HG02759 (cell line): ENCODE results near the gene EPG5.

ENCODE experiments used
- ATAC-seq: cut with Tn5 transposase; IDR thresholded peaks from one replicate; pipeline ENCODE4 v1.9.1; 2021; ENCODE audit warnings: mild to moderate bottlenecking, moderate library complexity; ENCODE audit not compliant: unreplicated experiment

Gene EPG5

DNA sequence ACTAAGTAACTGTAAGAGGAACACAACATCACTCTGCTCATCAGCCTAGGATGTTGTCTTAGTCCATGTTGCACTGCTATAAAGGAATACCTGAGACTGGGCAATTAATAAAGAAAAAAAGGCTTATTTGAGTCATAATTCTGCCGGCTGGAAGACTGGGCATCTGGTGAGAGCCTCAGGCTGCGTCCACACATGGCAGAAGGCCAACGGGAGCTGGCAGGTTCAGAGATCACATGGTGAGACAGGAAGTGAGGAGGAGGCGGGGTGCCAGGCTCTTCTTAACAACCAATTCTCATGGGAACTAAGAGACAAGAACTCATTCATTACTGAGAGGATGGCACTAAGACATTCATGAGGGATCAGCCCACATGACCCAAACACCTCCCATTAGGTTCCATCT lies 46.8 kb downstream of the EPG5 start:
- ATAC-seq, result no peak

DNA sequence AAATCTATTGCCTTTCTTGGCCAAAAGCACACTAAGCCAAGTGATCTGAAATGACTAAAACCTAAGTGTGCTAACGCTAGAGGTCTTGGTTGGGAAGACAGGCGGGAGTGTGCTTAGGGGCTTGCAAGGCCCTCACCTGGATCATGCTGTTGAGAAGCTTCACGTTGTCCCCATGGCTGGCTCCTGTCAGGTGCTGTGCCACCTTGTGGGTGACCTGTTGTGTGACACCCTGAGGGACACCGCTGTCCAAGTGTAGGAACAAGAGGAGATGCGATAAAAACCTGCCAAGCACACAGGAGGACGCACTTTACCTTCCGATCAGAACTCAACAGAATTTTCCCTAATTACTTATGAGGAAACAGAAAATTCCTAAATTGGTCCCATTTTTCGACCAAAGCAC lies 50.8 kb downstream of the EPG5 start:
- no peak for ATAC-seq

DNA sequence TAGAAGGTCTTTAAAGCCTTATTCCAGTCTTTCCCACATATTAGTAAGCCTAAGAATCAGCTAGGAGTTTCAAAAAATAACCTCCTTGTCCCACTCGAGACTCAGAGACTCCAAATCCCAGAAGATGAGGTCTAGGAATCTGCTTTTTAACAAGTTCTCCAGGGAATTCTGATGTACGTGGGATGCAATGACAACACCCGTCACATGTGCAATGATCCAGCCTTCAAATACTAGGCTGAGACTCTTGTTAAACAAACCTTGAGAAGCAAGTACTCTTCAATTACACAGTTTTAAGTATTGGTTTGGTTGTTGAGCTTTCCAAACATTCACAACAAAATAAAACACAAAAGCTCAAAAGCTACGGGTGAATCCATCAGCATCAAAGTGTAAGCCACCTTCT lies 53.9 kb downstream of the EPG5 start:
- ATAC-seq, result no peak

DNA sequence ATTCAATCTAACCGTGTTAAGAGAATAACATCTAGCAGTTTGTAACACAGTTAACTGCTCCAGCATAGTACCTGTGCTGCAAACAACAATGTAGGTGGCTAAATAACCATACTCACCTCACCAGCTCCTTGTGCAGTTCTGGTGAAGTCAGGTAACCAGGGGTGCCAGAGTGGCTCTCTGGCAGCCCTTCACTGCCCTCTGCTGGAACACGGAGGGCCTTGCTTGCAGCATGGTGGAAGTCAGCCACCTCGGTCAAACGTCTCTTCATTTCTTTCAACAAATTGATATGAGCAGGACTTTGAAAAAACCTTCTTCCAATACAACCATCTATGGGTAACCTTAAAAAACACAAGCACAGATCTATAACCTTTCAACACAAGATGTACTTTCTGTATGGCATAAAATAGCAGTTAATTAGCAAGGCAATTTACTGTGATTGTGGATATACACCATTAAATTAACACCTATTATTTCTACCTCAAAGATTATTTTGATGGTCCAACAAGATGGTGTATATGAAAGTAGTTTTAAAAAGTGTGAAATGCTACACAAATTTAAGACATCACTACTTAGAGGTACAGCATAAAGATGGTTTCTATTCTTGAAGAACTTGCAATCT lies 56.6 kb downstream of the EPG5 start:
- ATAC-seq, result peak; percentile 86

DNA sequence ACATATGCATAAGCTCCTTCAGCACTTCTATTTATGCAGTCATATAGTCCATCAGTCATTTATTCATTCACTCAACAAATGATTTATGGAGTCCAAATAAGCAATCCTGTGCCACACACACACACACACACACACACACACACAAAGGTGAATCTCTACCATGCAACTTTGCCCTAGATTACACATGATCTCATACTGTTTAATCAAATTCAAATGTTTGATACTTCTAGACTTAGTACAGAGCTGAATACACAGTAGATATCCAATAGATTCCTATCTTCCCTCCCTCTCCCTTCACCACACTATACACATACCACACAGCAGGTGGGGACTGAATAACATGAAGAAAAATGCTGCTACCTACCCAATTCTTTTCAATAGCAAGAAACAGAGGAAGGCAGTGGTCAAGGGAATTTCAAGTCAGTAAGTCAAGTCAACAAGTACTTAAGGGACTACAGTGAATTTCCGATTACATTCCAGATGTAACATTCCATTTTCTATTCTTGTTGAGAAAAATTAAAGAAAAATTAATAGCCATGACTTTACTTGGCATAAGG lies 65.4 kb downstream of the EPG5 start:
- ATAC-seq, result no peak

DNA sequence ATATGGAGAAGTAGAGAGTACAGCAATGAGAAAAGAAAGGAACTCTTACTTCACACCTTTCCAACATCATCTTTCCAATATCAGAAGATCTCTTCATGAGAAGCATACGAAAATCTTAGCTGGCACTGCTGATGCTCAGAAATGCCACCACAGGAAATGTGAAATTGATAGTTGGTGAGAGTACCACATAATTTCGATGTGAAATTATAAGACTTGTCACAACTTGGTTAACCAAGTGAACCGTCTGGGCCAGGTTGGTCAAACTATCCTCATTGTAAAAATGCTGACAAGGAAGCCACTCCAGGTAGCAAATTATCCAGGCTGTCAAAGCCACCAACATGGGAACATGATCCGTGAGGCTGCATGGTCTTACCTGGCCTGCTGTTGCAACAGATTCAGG lies 66.5 kb downstream of the EPG5 start:
- ATAC-seq, result no peak

DNA sequence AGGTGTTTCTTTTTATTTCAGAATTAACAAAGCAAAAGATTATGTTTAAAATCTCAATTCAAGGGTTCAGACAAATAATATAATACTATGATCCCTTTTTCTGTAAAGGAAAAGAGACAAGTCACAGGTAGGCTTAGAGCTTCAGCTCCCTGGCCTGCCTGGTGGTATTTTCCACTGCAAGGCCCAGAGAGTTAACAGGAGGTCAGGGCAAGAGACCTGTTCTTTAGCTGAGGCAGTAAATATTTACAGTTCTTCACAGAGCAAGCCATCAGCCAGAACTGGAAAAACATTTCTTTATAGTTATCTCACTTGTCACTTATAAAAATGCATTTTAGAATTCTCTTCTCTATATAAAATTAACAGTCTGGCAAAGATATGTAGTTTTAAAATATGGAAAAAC lies 70.1 kb downstream of the EPG5 start:
- ATAC-seq, result no peak

DNA sequence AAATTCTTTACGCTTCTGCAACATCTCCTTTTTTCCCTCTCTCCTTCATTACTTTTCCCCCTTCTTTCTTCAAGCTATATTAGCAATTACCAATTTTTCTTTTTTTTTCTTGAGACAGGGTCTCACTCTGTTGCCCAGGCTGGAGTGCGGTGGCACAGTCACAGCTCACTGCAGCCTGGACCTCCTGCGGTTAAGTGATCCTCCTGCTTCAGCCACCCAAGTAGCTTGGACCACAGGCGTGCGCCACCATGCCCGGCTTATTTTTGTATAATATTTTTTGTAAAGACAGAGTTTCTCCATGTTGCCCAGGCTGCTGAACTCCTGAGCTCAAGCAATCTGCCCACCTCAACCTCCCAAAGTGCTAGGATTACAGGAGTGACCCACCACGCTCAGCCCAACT lies 70.7 kb downstream of the EPG5 start:
- ATAC-seq, result no peak

DNA sequence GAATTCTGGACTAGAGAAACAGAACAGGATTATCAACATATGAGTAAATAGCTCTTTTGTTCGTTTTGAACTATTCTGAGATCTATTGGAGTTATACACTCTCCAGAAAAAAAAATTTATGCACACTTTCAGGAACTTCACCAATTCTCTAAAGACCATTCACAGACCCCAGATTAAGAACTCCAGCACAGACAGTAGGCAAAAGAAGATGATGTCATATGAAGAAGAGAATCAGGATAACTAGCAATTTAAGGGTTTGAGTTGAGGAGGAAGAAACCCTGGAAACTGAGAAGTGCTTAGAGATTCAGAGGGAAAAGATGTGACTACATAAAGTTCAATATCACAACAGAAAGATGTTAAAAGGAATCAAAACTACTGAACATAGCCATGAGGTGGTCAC lies 71.8 kb downstream of the EPG5 start:
- ATAC-seq, result no peak

DNA sequence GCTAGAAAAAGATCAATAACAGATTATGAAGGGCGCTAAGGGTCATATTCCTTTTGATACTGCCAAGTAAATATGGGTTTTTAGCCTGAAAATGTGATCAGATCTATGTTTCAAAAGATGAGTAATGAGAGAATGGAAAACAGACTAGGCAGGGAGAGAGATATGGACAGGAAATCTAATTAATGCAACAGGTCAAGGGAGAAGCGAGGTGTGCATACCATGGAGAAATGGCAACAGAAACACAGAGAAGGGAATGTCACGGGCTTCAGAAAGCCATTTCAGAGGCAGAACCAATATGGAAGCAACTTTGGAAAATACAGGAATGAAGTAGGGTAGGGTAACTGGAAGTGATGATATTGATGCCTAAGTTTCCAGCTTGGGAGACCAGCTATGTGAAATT lies 72.3 kb downstream of the EPG5 start:
- no peak for ATAC-seq

DNA sequence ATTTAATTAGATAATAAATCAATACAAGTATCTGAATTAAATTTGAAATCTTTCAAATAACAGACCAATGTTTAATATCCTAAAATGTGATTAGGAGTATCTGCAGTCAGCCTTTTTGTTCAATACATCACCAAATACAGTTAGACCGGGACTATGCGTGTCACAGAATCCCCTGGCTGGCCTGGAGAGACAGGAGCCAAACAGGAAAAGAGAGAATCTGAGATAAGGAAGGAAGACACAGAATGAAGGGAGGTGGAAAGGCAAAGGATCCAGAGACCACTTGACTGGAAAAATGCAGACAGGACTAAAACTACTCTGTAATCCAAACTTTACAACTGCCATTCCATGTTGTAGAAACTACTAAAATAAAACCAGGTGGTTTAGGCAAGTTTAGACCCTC lies 75.3 kb downstream of the EPG5 start:
- ATAC-seq, result no peak

DNA sequence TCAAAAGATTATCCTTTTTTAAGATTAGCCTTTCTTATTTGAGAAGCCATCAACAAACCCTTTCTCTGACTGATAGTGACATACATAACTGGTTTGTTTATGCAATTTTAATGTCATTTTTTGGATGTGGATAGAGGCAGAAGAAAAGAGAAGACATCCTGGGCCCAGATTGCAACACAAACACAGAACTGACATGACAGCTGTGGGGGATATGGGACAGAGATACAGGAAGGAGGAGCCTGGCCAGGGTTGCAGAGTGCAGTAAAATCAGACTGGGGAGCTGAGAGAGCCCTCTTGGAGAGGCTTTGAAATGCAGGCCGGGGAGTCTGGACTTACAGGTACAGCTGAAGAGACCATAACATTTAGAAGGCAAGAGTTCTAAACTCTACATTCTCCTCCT lies 76.5 kb downstream of the EPG5 start:
- no peak for ATAC-seq

DNA sequence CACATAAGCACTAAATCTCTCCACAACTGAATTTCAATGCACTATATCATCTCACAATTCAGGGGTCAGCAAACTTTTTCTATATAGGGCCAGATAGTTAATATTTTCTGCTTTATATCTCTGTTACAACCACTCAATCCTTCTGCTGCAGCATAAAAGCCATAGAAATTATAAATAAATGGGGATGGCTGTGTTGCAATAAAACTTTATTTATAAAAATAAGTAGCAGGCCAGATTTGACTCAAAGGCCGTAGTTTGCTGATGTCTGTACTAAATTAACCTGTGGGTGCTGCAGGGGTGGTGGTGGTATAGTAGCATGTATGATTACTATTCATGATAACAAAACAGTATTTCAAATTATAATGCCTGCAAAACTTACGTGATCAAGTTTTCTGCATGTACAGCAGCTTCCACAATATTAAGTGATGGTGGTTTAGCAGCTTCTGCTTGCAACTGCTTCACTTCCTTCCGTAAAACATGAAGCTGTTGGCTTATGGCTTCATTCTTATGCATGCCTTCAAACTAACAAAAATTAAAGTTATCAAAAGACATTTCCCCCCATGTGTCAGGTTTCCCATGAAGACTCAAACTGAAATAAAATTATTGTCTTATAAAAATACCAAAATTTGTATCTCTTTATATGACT lies 77.6 kb downstream of the EPG5 start:
- ATAC-seq, result no peak

DNA sequence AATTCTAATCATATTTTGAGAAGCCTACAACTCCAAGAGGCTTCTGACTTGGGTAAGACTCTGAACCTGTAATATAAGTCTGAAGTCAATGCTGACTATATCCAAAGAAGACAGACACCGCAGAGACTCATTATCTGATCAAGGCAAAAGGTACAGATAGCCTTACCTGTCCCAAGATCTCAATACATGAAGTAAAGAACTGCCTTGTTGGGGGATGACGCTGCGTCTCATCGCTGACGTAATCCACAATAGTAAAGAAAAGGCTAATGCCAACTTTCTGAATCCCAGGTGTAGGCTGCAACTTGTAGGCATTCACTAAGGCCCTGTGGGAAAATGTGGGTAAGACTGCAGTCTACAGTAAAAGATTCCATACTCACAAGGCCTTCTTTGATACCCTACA lies 79.5 kb downstream of the EPG5 start:
- no peak for ATAC-seq

DNA sequence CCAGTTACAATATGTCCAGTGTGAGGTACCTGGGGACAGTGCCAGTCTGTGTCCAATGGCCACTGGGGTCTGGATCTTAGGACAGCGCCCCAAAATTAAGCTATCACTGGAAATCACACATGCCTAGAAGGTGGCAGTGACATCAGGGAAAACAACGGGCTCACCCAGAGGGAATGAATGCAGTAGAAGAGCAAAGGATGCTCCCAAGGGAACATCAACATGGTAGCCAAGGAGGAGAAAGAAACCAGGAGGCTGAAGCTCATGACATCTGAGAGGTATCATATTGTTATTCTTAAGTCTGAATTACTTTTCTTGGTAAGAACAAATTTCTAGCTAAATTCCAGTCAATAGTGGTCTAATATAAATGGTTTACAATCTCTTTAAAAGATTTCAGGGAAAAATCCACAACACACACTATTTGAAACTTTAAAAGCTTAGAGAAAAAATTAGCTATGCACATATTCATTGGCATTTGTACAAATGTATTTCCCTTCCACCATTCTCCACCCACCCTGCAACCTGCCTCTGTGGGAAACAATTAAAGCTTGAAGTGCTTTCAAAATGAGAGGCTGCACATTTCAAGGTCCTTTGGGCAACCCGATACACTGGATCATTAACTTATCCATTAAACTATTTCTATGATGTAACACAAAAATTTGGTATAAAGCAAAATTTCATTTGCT lies 86.1 kb downstream of the EPG5 start:
- ATAC-seq, result no peak

DNA sequence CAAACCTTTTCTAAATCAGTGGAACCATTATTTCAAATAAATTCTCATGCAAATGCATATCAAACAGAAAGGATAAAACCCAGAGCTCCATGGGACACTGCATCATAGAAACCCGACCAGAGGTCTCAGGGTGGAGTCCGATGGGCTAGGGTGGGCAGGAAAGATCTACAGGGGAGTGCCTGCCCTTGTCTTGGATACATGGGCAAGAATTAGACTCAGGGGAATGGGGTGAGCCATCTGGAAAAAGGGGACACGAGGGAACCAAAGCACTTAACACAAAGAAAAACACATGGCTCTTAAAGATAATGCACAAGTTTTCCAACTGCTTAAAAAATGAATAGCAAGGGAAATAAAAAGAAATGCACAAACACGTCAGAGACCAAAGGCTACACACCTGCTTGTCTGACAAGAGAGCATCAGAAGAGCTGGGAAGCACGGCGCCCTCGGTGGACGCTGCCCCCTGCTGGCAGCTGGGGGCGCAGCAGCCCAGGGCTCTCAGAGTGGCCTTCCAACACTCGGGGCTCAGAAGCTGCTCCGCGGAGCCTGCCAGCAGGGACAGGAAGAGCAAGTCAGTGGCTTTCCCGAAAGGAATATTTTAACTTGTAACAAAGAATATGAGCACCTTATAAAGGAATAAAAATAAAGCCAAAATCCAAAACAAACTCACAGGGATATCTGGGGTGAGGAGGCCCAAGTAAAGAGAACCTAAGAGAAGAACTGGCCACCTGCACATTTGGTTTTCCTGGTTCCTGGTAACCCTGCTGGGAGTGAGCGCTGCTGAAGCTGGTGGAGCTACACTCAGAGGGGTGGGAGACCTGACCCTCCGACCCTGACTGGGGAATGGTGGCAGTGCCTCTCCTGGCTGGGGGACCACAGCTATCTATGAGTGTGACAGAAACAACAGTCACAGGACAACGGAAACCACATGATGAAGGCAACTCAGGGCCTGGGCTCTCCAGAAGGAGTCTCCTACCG lies 87.2 kb downstream of the EPG5 start:
- peak; percentile 93 for ATAC-seq

DNA sequence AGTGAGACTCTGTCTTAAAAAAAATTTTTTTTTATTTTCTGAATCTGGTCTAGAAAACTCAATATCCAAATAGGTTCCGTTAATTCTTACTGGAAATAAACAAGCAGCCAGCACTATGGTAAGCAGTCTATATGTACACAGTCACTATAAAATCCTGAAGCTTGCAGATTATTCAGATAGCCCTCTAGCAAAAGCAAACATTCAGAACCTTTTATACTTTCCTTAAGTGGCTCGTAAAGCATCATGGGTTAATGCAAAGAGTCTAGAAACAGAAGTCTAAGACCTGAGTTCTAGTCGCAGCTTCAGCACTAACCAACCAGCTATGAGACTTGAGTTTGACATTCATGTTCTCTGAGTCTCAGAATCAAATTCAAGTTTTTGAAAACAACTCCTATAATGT lies 89.7 kb downstream of the EPG5 start:
- ATAC-seq, result no peak

DNA sequence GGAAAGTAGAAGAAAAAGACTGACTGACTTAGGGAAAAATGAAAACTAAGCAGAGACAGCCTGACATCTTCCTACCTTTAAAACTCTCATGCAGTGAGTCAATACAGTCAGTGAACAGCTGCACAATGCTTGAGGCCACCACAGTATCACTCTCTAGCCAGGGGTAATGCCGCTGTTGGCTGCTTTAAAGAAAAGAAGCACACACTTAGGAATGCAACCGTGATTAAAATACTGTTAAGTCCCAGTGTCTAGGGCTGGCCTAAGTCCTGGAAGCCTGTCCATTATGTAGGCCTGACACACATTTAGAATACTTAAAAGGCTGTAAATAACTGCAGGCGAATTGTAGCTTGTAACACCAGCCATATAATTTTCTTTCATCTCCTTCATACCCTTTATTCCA lies 91.0 kb downstream of the EPG5 start:
- ATAC-seq, result no peak

DNA sequence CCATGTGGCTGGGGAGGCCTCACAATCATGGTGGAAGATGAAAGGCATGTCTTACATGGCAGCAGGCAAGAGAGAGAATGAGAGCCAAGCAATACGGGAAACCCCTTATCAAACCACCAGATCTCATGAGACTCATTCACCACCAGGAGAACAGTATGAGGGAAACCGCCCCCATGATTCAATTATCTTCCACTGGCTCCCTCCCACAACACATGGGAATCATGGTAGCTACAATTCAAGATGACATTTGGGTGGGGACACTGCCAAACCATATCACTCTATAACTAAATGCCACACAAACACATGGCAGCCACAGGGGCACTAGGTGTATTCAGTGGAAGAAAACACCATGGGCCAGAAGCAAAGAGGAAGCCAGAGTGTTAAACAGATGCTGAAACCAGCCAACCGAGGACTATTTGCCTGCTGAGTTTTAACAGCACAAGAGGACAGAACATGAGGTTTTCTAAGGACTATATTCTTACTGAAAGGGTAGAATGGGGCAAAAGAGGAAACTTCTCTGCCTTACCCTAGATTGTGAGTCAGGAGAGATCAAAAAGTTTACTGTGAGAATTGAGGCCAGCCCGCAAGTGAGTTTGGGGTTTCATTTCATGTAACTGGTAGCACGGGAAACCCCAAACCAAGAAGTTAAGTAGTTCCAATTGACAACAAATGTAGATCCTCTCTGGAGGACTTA lies 92.5 kb downstream of the EPG5 start:
- peak; percentile 94 for ATAC-seq

DNA sequence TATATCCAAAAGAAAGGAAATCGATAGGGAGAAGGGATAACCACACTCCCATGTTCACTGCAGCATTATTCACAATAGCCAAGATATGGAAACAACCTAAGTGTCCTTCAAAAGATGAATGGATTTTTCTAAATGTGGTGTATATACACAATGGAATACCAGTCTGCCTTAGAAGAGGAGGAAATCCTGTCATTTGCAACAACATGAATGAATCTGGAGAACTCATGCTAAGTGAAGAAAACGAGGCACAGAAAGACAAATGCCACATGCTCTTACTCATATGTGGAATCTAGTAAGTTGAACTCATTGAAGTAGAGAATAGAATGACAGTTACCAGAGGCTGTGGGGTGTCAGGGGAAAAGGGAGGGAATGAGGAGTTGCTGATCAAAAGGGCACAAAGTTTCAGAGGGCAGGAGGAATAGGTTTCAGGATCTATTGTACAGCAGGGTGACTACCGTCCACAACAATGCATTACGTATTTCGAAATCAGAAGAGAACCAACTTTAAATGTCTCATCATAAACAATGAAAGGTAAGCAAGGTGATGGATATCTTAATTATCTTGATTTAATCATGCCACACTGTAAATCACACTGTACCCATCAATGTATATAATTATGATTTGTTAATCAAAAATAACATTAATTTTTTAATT lies 95.6 kb downstream of the EPG5 start:
- no peak for ATAC-seq
